Subcutaneous adipose tissue (tissue), 4 donors: ENCODE data around the gene IQGAP2. TPM values are rescaled to one million over a fixed set of nuclear protein-coding genes. Genes with fewer than 3 reads are reported as not detected.

Source experiments
- CTCF ChIP-seq: fragments of 450-650 bp; IDR thresholded peaks from one replicate; pipeline ENCODE4 v1.5.1; 2016; ENCODE audit warnings: low read depth, mild to moderate bottlenecking, control low read depth, antibody characterized with exemption, moderate library complexity
- total RNA-seq, 4 donors: library from RNA; depleted of rRNA; stranded (reverse); fragments of >200 nt; gene quantifications; one replicate each; pipeline ENCODE4 v1.1.0, GENCODE V29; 2016

IQGAP2 gene
- total RNA-seq, 4 donors from 2014 or later, result 16.8 to 119 (median 57.0) TPM

GRCh38 chr5:76399268-76399667 lies 3.8 kb upstream of the IQGAP2 start:
- no peak for TF ChIP-seq CTCF

- no peak for TF ChIP-seq CTCF
Observed at GRCh38 chr5:76400466-76400865, 2.6 kb upstream of the IQGAP2 start.

GRCh38 chr5:76401801-76402250 lies 1.3 kb upstream of the IQGAP2 start:
- no peak for TF ChIP-seq CTCF

- no peak for TF ChIP-seq CTCF
Observed at GRCh38 chr5:76402251-76402885, 717 bp upstream of the IQGAP2 start.

GRCh38 chr5:76403766-76404222 lies 709 bp downstream of the IQGAP2 start:
- no peak for TF ChIP-seq CTCF

- no peak for TF ChIP-seq CTCF
Observed at GRCh38 chr5:76404223-76405211, 1.4 kb downstream of the IQGAP2 start.

- no peak for TF ChIP-seq CTCF
Observed at GRCh38 chr5:76406014-76406413, 2.9 kb downstream of the IQGAP2 start.
